ENCODE results near the gene GNB1L. TPM values are rescaled to one million over a fixed set of nuclear protein-coding genes. Genes with fewer than 3 reads are reported as not detected.

GNB1L gene
- total RNA-seq, 1 experiment from 2014 or later, result 18.0 TPM

GRCh38 chr22:19873138-19873959, 18.7 kb upstream of the GNB1L start:
- POLR2A ChIA-PET, result no interaction called here
- H3K4me1 Mint-ChIP-seq, result peaks cover 7% of the 10 kb centered on the region
- CTCF ChIA-PET, result interaction anchor here (0.6 to 1.0 kb wide), 4 partner anchors 15 to 194 kb away, joined by 3 to 5 read pairs (median 4); partner anchors contain the start of gene GP1BB
- no peaks in the 10 kb centered on the region for H3K36me3 Mint-ChIP-seq
- ATAC-seq (no peak), DNase-seq (ENCODE audit: low spot score) (no peak)
- H3K27me3 Mint-ChIP-seq (ENCODE audit: low read depth), result no peaks in the 10 kb centered on the region
- H3K4me3 Mint-ChIP-seq, result no peak overlapping the region
- H3K9me3 Mint-ChIP-seq, result no peaks in the 10 kb centered on the region
- TF ChIP-seq ETV6 (CRISPR knock-in tag; IDR thresholded peaks at IDR 0.05), result no peak
- TF ChIP-seq JUN (CRISPR knock-in tag; IDR thresholded peaks at IDR 0.05), result no peak
- TF ChIP-seq MXD4 (CRISPR knock-in tag; IDR thresholded peaks at IDR 0.05; ENCODE audit: borderline replicate concordance), result no peak
- TF ChIP-seq GTF2I (CRISPR knock-in tag; conservative IDR thresholded peaks at IDR 0.05), result no peak
- no peak for TF ChIP-seq ATF1 (CRISPR knock-in tag; IDR thresholded peaks at IDR 0.05)
- no peak for TF ChIP-seq SP1 (CRISPR knock-in tag; conservative IDR thresholded peaks at IDR 0.05)
- TF ChIP-seq ATF3 (CRISPR knock-in tag; conservative IDR thresholded peaks at IDR 0.05), result no peak
- no peak overlapping the region for H3K27ac Mint-ChIP-seq

- peak; percentile 21 for ATAC-seq
- no peaks in the 10 kb centered on the region for H3K36me3 Mint-ChIP-seq
- DNase-seq (ENCODE audit: low spot score), result peak; percentile 27
- CTCF ChIA-PET, result interaction anchor here (0.6 to 1.0 kb wide), 4 partner anchors 14 to 193 kb away, joined by 3 to 5 read pairs (median 4); no protein-coding TSS in a partner anchor
- H3K27ac Mint-ChIP-seq, result no peak overlapping the region
- no peaks in the 10 kb centered on the region for H3K9me3 Mint-ChIP-seq
- no peak overlapping the region for H3K4me3 Mint-ChIP-seq
- TF ChIP-seq HMGA2 (CRISPR knock-in tag; IDR thresholded peaks at IDR 0.05) (no peak), NFYB (CRISPR knock-in tag; conservative IDR thresholded peaks at IDR 0.05; ENCODE audit: low read depth) (no peak), OVOL2 (CRISPR knock-in tag; IDR thresholded peaks at IDR 0.05; ENCODE audit: borderline replicate concordance) (no peak), FOXJ3 (CRISPR knock-in tag; IDR thresholded peaks at IDR 0.05; ENCODE audit: borderline replicate concordance) (no peak), SOX15 (CRISPR knock-in tag; IDR thresholded peaks at IDR 0.05) (no peak), ATF1 (CRISPR knock-in tag; IDR thresholded peaks at IDR 0.05) (no peak), GRHL2 (CRISPR knock-in tag; IDR thresholded peaks at IDR 0.05; ENCODE audit: insufficient replicate concordance, severe bottlenecking) (no peak), ETV6 (CRISPR knock-in tag; IDR thresholded peaks at IDR 0.05) (no peak)
- TF ChIP-seq, protein P1, sequence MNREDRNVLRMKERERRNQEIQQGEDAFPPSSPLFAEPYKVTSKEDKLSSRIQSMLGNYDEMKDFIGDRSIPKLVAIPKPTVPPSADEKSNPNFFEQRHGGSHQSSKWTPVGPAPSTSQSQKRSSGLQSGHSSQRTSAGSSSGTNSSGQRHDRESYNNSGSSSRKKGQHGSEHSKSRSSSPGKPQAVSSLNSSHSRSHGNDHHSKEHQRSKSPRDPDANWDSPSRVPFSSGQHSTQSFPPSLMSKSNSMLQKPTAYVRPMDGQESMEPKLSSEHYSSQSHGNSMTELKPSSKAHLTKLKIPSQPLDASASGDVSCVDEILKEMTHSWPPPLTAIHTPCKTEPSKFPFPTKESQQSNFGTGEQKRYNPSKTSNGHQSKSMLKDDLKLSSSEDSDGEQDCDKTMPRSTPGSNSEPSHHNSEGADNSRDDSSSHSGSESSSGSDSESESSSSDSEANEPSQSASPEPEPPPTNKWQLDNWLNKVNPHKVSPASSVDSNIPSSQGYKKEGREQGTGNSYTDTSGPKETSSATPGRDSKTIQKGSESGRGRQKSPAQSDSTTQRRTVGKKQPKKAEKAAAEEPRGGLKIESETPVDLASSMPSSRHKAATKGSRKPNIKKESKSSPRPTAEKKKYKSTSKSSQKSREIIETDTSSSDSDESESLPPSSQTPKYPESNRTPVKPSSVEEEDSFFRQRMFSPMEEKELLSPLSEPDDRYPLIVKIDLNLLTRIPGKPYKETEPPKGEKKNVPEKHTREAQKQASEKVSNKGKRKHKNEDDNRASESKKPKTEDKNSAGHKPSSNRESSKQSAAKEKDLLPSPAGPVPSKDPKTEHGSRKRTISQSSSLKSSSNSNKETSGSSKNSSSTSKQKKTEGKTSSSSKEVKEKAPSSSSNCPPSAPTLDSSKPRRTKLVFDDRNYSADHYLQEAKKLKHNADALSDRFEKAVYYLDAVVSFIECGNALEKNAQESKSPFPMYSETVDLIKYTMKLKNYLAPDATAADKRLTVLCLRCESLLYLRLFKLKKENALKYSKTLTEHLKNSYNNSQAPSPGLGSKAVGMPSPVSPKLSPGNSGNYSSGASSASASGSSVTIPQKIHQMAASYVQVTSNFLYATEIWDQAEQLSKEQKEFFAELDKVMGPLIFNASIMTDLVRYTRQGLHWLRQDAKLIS (CRISPR knock-in tag; IDR thresholded peaks at IDR 0.05; ENCODE audit: borderline replicate concordance), result no peak
- H3K4me1 Mint-ChIP-seq, result peaks cover 12% of the 10 kb centered on the region
- no peaks in the 10 kb centered on the region for H3K27me3 Mint-ChIP-seq (ENCODE audit: low read depth)
- POLR2A ChIA-PET, result no interaction called here
These were observed 18.1 kb upstream of the GNB1L start for GRCh38 chr22:19872779-19873137.

DNA sequence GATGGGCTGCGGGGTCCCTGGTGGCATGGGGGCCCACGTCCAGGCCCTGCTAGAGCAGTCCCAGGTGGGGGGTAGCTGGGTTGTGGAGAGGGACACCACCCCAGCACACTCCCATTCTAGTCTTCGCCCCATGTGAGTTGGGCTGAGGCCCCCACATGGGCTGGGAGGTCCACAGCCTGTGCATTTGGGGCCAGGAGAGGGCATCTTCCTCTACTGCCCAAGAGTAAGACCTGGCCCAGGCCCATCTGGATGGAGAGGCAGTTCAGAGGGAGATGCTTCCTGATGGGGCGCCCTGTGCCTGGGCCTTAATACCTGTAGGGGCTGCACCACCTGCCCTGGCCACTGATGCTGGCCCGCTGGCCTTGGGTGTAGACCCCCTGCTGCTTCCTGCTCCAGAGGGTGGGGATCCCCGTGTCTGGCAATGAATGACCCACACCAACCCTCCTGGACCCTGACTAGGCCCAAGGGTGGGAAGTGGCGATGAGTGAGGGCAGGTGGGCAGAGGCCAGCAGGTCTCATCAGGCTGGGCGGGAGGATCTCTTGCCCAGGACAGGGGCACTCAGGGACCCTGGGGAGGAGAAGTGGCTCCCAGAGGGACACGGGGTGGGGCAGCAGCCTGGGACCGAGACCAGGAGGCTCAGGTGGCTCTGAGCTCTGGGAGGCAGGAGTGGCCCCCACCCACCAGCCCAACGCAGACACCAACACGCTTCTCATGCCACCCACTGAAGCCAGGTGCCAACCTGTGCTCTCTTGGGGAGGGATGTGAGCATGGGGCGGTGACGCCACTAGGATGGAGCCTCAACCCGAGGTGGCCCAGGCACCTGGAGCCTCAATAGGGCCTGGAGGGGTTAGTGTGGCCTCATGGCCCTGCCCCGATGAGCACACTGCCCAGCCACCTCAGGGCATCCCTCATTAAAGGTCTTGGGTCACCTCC, 17.4 kb upstream of the GNB1L start:
- no peak for DNase-seq (ENCODE audit: low spot score)
- H3K27me3 Mint-ChIP-seq (ENCODE audit: low read depth), result no peaks in the 10 kb centered on the region
- no peak for TF ChIP-seq ZNF671 (CRISPR knock-in tag; IDR thresholded peaks at IDR 0.05)
- TF ChIP-seq ETV6 (CRISPR knock-in tag; IDR thresholded peaks at IDR 0.05), result no peak
- TF ChIP-seq, protein P2, sequence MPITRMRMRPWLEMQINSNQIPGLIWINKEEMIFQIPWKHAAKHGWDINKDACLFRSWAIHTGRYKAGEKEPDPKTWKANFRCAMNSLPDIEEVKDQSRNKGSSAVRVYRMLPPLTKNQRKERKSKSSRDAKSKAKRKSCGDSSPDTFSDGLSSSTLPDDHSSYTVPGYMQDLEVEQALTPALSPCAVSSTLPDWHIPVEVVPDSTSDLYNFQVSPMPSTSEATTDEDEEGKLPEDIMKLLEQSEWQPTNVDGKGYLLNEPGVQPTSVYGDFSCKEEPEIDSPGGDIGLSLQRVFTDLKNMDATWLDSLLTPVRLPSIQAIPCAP (CRISPR knock-in tag; IDR thresholded peaks at IDR 0.05), result no peak
- ChIA-PET CTCF (interaction anchor here (0.6 to 1.9 kb wide), 4 partner anchors 82 to 193 kb away, joined by 3 to 5 read pairs (median 4); no protein-coding TSS in a partner anchor), POLR2A (no interaction called here)
- no peaks in the 10 kb centered on the region for H3K9me3 Mint-ChIP-seq
- ATAC-seq, result no peak
- H3K4me1 Mint-ChIP-seq, result peaks cover 12% of the 10 kb centered on the region
- H3K27ac Mint-ChIP-seq, result no peak overlapping the region
- no peaks in the 10 kb centered on the region for H3K36me3 Mint-ChIP-seq
- no peak overlapping the region for H3K4me3 Mint-ChIP-seq

Measured in WTC11 (cell line).